LNCaP clone FGC (cell line): ENCODE data around the gene SF3B1.

Experiments
- DNase-seq: peaks from one replicate; pipeline ENCODE4 v3.0.0-alpha.2; 2011; ENCODE audit warnings: low read depth
- H3K4me3 ChIP-seq: 2 replicates; pipeline ENCODE4 v1.5.1; 2011; ENCODE audit warnings: mild to moderate bottlenecking, low read depth, low read length, control low read depth
- TF ChIP-seq, protein P1 (sequence below): IDR thresholded peaks from 2 replicates; pipeline ENCODE4 v1.5.1; 2012; ENCODE audit warnings: mild to moderate bottlenecking; ENCODE audit not compliant: control insufficient read depth, insufficient read depth; ENCODE audit errors: extremely low read depth

SF3B1 gene

DNA sequence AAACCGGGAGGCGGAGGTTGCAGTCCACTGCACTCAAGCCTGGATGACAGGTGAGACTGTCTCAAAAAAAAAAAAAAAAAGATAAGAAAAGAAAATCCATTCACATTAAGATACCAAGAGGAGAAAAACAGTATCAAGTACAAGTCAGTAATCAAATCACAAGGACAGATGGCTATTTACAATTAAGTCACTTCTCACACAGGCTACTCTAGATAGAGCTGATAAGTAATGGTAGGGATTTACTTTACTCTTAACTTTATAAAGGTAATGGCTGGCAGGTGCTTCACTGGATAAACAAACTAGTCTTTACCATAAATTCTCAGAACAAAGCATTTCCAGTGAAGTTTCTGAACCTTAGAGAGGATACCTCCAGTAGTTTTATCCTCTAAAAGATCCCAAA is 11.5 kb downstream of the SF3B1 start:
- TF ChIP-seq, protein P1, sequence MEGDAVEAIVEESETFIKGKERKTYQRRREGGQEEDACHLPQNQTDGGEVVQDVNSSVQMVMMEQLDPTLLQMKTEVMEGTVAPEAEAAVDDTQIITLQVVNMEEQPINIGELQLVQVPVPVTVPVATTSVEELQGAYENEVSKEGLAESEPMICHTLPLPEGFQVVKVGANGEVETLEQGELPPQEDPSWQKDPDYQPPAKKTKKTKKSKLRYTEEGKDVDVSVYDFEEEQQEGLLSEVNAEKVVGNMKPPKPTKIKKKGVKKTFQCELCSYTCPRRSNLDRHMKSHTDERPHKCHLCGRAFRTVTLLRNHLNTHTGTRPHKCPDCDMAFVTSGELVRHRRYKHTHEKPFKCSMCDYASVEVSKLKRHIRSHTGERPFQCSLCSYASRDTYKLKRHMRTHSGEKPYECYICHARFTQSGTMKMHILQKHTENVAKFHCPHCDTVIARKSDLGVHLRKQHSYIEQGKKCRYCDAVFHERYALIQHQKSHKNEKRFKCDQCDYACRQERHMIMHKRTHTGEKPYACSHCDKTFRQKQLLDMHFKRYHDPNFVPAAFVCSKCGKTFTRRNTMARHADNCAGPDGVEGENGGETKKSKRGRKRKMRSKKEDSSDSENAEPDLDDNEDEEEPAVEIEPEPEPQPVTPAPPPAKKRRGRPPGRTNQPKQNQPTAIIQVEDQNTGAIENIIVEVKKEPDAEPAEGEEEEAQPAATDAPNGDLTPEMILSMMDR: no peak
- no peak overlapping the region for H3K4me3 ChIP-seq
- DNase-seq: peak; percentile 59

DNA sequence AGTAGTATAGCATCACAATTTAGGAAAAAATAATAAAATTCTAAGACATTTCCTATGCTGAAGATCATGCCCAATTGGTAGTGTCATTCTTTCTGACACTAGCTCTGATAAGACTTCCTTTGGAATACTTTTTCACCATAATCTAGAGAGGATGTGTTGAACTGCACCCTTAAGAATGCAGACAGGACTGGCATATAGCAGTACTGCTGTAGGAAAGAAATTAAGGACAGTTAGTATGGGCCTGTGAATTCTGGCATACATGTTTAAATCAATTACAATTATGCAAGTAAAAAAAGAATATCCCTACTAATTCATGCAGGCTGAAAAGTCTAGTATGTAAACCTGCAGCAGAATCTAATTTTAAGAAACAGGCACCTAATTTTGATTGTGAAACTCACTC is 15.4 kb downstream of the SF3B1 start:
- DNase-seq: no peak
- TF ChIP-seq, protein P1: no peak
- H3K4me3 ChIP-seq: no peak overlapping the region

DNA sequence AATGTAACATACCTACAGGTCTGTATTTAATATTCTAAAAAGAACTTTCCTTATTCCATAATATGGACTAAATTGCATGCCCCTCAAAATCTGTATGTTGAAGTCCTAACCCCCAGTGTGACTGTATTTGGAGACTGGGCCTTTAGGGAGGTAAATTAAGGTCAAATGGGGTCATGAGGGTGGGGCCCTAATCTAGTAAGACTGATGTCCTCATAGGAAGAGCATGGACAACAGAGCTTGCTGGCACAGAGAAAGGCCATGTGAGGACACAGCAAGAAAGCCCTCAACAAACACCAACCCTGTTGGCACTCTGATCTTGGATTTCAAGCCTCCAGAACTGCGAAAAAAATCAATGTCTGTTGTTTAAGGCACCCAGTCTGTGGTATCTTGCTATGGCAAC is 18.6 kb downstream of the SF3B1 start:
- TF ChIP-seq, protein P1: no peak
- DNase-seq: no peak
- H3K4me3 ChIP-seq: no peak overlapping the region

DNA sequence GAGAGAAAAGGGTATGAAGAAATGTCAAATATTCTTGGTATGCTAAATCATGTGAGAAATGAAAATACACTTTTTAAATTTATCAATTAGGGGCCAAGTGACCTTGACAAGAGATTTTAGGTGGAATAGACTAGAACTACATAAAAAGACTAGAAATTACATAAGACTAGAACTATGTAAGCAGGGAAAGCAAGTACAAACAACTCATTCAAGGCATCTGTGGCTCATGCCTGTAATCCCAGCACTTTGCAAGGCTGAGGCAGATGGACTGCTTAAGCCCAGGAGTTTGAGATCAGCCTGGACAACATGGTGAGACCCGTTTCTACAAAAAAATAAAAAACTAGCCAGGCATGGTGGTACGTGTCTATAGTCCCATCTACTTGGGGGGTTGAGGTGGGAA is 20.3 kb downstream of the SF3B1 start:
- DNase-seq: no peak
- no peak overlapping the region for H3K4me3 ChIP-seq
- TF ChIP-seq, protein P1: no peak

DNA sequence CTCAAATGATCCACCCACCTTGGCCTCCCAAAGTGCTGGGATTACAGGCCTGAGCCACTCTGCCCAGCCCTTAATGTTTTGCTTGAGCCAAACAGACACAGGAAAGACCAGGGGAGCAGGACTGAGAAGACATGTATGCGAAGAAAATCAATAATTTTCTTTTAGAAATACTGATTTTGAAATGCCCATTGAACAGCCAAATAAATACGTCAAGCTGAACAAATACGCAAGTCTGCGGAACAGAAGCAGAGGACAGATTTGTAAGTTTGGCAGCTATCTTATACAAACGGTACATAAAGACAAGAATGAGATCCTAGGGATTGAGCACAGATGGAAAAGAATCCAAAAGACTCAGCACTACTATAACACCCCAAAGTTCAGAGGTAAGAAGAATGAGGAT is 20.8 kb downstream of the SF3B1 start:
- no peak overlapping the region for H3K4me3 ChIP-seq
- no peak for DNase-seq
- TF ChIP-seq, protein P1: no peak

DNA sequence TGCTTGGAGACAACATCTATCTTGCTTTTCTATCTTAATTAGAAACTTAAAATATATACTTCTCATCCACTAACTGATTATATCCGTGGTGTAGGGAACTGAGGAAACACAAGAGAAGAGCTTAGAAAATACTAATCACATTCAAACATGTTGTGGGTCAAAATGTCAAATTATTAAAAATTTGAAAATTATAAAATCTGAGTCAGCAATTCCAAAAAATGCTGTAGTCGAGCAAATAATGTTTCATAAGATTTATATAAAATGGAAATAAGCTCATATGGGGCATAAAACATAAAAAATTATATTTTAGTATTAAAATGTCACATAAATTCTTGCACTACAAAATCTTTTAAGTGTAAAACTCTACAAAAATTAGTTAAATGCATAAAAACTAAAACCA is 29.2 kb downstream of the SF3B1 start:
- TF ChIP-seq, protein P1: no peak
- no peak for DNase-seq
- no peak overlapping the region for H3K4me3 ChIP-seq

DNA sequence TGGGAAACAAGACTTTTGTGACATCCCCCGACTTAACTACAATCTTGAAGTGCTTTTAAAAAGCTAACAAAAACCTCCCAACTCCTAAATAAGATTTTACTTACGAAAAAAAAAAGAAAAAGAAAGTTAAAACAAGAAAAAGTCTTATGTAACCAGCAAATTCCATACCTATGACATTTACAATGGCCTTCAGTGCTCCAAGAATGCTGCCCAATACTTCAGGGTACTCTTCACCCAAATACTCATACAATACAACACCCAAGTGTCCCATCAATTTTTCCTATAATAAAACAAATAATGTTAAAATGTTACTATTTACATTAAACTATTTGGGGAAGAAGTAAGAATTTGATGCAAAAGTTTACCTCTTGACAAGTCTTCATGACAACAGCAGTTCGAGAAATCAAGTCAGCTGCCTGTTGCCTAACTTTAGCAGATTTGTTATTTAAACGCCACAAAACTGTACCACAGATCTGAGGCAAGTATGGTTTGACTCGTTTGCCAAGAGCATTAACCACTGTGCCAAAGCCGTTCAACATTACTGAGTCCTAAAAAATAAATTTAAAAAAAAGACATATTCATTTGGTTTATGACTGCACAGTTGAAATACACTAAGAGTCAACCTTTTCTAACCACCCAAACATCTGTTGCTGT is 34.8 kb downstream of the SF3B1 start:
- TF ChIP-seq, protein P1: no peak
- no peak for DNase-seq
- H3K4me3 ChIP-seq: no peak overlapping the region
